GM21528 (cell line): ENCODE measurements around the gene ESAM.

ENCODE experiments used
- ATAC-seq: cut with Tn5 transposase; IDR thresholded peaks from one replicate; pipeline ENCODE4 v1.9.1; 2021; ENCODE audit warnings: mild to moderate bottlenecking, moderate library complexity; ENCODE audit not compliant: unreplicated experiment, low FRiP score

Gene ESAM

GRCh38 chr11:124762105-124762623, at the start of gene ESAM:
Gene ESAM (minus strand): TSS chr11:124762290. CDS start chr11:124762154, 136 bp downstream.
- peak; percentile 63 for ATAC-seq

GRCh38 chr11:124811399-124812125, 49.5 kb upstream of the ESAM start:
- ATAC-seq, result no peak

GRCh38 chr11:124807660-124808270, 45.7 kb upstream of the ESAM start:
- no peak for ATAC-seq

- ATAC-seq, result no peak
Observed at GRCh38 chr11:124807201-124807600, 45.1 kb upstream of the ESAM start.

DNA sequence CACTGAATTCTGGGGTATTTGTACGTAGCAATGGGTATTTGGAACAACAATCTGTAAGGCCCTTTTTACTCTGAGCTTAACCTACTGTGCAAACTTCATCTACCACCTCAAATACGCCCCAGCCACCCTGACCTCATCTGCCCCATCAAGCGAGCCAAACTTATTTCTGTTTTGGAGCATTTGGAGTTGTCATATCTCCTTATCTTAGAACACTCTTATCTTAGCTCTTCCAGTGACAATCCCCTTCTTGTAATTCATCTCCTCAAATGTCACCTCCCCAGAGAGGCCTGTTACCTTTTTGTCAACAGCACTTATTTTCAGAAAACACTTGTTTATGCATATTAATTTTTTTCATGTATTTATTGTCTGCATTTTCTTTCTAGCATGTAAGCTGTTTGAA, 42.8 kb upstream of the ESAM start:
- no peak for ATAC-seq

DNA sequence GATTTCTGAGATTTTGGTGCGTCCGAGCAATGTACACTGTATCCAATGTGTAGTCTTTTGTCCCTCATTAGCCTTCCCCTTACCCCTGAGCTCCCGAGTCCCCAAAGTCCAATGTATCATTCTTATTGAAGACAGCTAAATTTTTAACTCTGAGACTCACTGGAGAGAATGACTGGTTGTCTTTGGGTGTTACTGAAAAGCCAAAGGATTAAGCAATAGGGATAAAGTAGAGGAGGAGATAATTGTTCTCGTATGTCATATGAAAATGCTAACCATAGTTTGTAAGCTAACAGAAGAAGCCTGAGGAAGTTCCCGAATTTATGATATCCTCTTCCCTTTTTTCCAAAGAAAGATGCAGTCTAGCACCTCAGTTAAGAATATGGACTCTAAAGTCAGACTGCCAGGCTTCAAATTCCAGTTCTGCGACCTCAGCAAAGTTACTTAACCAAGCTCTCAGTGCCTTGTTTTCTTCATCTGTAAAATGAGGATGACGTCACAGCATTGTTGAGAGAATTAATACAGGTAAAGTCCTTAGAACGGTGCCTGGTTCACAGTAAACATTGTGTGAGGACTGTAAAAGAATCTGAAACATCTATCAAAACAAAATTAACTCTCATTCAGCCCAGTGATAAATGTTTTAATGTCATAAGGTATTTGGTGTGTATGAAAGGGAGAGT, 39.7 kb upstream of the ESAM start:
- no peak for ATAC-seq

DNA sequence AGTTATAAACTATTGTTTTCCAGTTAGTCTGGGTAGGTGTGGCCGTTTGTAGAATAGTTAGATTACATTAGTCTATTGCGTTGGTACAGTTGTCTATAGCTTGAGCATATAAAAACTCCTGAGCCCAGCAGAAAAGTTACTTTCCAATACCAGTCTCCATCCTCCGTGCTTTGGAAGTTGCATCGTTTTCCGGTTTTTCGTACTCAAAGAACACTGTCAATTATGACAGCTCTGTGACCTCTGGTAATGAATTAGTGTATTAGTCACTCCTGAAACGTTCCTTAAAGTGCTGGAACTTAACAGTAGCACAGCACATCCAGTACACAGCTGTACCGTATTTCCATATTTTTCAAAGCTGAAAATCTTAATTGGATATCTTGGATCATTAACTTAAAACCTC, 38.9 kb upstream of the ESAM start:
- ATAC-seq, result no peak

GRCh38 chr11:124800226-124800929, 38.3 kb upstream of the ESAM start, which contains the start of gene MSANTD2:
Gene MSANTD2 (minus strand): TSS chr11:124800406. CDS start chr11:124800380, 26 bp downstream.
- ATAC-seq, result peak; percentile 93

GRCh38 chr11:124799348-124800225, 37.5 kb upstream of the ESAM start:
- ATAC-seq, result peak; percentile 48

DNA sequence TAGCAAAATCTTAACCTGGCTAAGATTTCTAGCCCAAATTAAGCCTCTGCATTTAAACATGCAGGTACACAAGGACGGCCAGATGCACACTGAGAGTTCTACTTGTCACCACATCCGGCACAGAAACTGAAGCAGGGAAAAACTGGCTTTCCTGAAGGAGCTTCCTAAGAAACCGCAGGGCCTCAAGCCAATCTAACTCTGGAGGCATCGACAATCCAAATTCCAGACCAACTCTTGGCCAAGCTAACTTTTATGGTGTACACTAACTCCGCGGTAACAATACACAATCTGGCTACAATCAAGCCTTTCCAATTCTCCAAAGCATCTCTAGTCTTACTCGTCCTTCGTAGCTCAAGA, 36.9 kb upstream of the ESAM start:
- ATAC-seq, result peak; percentile 34

- ATAC-seq, result no peak
Observed at GRCh38 chr11:124796312-124796711, 34.2 kb upstream of the ESAM start.

GRCh38 chr11:124793466-124794278, 31.6 kb upstream of the ESAM start:
- ATAC-seq, result peak; percentile 63

GRCh38 chr11:124791626-124792341, 29.7 kb upstream of the ESAM start:
- peak; percentile 81 for ATAC-seq

DNA sequence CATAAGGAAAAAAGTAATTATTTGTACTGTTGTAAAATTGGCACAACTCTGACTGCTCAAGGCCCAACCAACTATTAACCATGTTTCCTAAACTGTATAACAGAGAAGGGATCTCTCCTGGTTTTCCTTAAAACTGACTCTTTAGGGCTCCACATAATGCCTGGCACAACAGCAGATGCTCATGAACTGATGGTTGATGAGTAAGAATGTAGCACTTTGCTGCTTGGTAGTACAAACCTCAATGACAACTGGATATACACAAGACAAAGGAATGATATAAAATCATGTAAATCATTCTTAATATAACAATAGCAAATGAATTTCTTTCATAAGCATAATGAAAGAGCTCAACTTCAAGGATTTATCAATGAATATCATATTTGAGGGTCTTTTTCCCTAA, 26.4 kb upstream of the ESAM start:
- no peak for ATAC-seq

DNA sequence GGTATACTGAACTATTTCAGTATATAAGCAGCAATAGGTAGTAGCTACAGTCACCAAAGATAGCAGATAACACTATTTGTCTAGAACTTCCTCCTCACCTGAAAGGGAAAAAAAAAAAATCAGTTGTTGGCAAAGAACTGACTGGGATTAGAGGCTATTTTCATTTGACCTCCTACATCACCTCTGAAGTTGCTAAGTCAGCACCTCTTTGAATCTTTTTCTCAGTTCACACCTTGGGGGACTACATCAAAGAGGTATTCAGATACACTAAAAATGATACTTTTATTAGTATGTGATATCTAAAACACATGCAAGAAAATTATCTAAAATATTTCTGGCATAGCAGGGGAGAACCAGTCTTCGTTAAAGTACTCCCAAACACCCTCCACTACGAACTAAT, 22.0 kb upstream of the ESAM start:
- ATAC-seq, result no peak

GRCh38 chr11:124783002-124783401, 20.9 kb upstream of the ESAM start:
- no peak for ATAC-seq

DNA sequence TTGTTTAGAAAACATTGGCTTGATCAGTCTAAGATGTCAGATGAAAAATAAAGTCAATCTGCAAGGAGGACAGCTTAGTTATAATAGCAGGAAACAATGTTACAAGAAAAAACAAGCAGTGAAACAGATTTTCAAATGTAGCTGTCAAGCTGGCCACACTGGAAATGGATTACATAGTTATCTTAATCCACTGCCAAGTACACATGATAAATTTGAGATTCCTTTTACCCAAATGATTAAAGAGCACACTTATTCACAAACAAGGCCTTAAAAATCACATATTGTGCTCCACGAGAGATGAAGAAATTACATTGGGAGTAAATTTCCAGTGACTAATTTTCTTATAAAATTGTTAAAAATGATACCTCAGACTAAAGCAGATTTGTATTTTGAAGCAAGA, 17.5 kb upstream of the ESAM start:
- ATAC-seq, result no peak

- ATAC-seq, result no peak
Observed at GRCh38 chr11:124778281-124778680, 16.2 kb upstream of the ESAM start.
